HepG2 (cell line): ENCODE measurements around the gene ZNF554. TPM values are rescaled to one million over a fixed set of nuclear protein-coding genes. Genes with fewer than 3 reads are reported as not detected.

Experiments used
- ATAC-seq: fragments of 200-7000 bp; cut with Tn5 transposase; 3 replicates; pipeline ENCODE4 v1.9.1; 2020; ENCODE audit warnings: mild to moderate bottlenecking, moderate library complexity
- BruUV-seq: library from RNA; stranded (reverse); fragments of 400-500 nt; replicated peaks from 2 replicates; lab custom pipeline; 2021; lab: Mats Ljungman, UMichigan
- CTCF ChIA-PET: fragments of 300-600 bp; formaldehyde crosslinking; extraction: SDS; loops from one replicate; lab custom pipeline; 2021; ENCODE audit warnings: low total read pairs, inconsistent platforms, low intra/inter-chr PET ratio; lab: Yijun Ruan, JAX
- POLR2A ChIA-PET: fragments of 350-600 bp; sonication (Branson Sonifier 250); formaldehyde crosslinking; loops from one replicate; lab custom pipeline; 2020; ENCODE audit warnings: antibody characterized with exemption, inconsistent platforms; lab: Yijun Ruan, JAX
- DNase-seq: peaks from one replicate; pipeline ENCODE4 v3.0.0-alpha.2; 2015; ENCODE audit warnings: low spot score
- FAIRE-seq: peaks from 3 replicates; lab custom pipeline; 2011; peaks lifted over from hg19 to GRCh38; lab: Jason Lieb, UNC
- H2AFZ ChIP-seq: one replicate; pipeline ENCODE4 v1.6.1; 2011; ENCODE audit warnings: low read length, inconsistent platforms
- H3K27ac ChIP-seq: fragments of 300-600 bp; 3 replicates; pipeline ENCODE4 v1.8.0; 2011; ENCODE audit warnings: mixed run types, mild to moderate bottlenecking, mixed read lengths, low read length, inconsistent platforms; ENCODE audit not compliant: insufficient read depth; ENCODE audit errors: extremely low read length
- H3K27me3 ChIP-seq, 2 experiments: fragments of 200-600 bp in 1 of 2; 2 replicates in 1 of 2; 3 replicates in 1 of 2; pipeline versions ENCODE4 v1.6.0 to v1.8.0; 2011; ENCODE audit warnings: low read length in 2 of 2, mild to moderate bottlenecking in 2 of 2, moderate library complexity in 2 of 2, inconsistent platforms in 1 of 2; ENCODE audit not compliant: insufficient read depth in 2 of 2, control insufficient read depth in 1 of 2
- H3K36me3 ChIP-seq, 2 experiments: fragments of 200-600 bp in 1 of 2; replicated peaks in 1 of 2; 2 replicates in 1 of 2; 3 replicates in 1 of 2; pipeline versions ENCODE4 v1.5.1 to v1.8.0; 2011; ENCODE audit warnings: low read length in 2 of 2, inconsistent platforms in 1 of 2; ENCODE audit not compliant: insufficient read depth in 2 of 2, control insufficient read depth in 1 of 2
- H3K4me1 ChIP-seq: 2 replicates; pipeline ENCODE4 v1.5.1; 2012; ENCODE audit warnings: low read length, inconsistent platforms; ENCODE audit not compliant: insufficient read depth
- H3K4me2 ChIP-seq: 2 replicates; pipeline ENCODE4 v1.6.0; 2011; ENCODE audit warnings: low read depth, low read length, inconsistent platforms
- H3K4me3 ChIP-seq, 3 experiments: fragments of 200-600 bp in 1 of 3; sonication (generic), shearing (Covaris generic) in 1 of 3; replicated peaks in 1 of 3; 2 replicates each; pipeline ENCODE4 v1.5.1; 2011 to 2016; ENCODE audit warnings: low read length in 3 of 3, inconsistent platforms in 2 of 3, low read depth in 2 of 3, mild to moderate bottlenecking in 2 of 3, control low read depth in 1 of 3, mixed read lengths in 1 of 3; ENCODE audit not compliant: insufficient read depth in 1 of 3
- H3K79me2 ChIP-seq: one replicate; pipeline ENCODE4 v1.6.1; 2011; ENCODE audit warnings: low read length, inconsistent platforms; ENCODE audit not compliant: insufficient read depth
- H3K9ac ChIP-seq: 2 replicates; pipeline ENCODE4 v1.6.0; 2011; ENCODE audit warnings: mild to moderate bottlenecking, low read depth, low read length, inconsistent platforms; ENCODE audit not compliant: insufficient read depth
- H3K9me3 ChIP-seq: 2 replicates; pipeline ENCODE4 v1.5.1; 2012; ENCODE audit warnings: mild to moderate bottlenecking, low read length
- H4K20me1 ChIP-seq: 2 replicates; pipeline ENCODE4 v1.6.0; 2011; ENCODE audit warnings: inconsistent platforms, mild to moderate bottlenecking, low read length, moderate library complexity; ENCODE audit not compliant: insufficient read depth
- AKAP8 ChIP-seq: sonication (generic); formaldehyde crosslinking; IDR thresholded peaks from 2 replicates; pipeline ENCODE4 v1.5.1; 2020; ENCODE audit warnings: mild to moderate bottlenecking, missing genetic modification reagents
- CBX5 ChIP-seq: sonication (generic); formaldehyde crosslinking; IDR thresholded peaks from 2 replicates; pipeline ENCODE4 v1.4.0; 2020; ENCODE audit warnings: missing genetic modification reagents, borderline replicate concordance
- DMAP1 ChIP-seq: IDR thresholded peaks from 2 replicates; pipeline ENCODE4 v1.6.1; 2016
- FOSL2 ChIP-seq: sonication (generic); formaldehyde crosslinking; IDR thresholded peaks from 2 replicates; pipeline ENCODE4 v1.4.0; 2020; ENCODE audit warnings: missing genetic modification reagents
- HDAC6 ChIP-seq: fragments of 200-600 bp; sonication (generic); IDR thresholded peaks from 2 replicates; pipeline ENCODE4 v1.7.0; 2017; ENCODE audit warnings: mild to moderate bottlenecking, antibody characterized with exemption, low read length, low read depth
- KLF16 ChIP-seq, 2 experiments: sonication (generic) in 1 of 2; formaldehyde crosslinking in 1 of 2; IDR thresholded peaks; 2 replicates each; pipeline versions ENCODE4 v1.6.1 to v1.8.0; 2016 to 2023; ENCODE audit warnings: missing genetic modification reagents in 2 of 2, missing compliant biosample characterization in 1 of 2
- MXI1 ChIP-seq: IDR thresholded peaks from 3 replicates; pipeline ENCODE4 v1.6.1; 2012; ENCODE audit warnings: low read depth, low read length, inconsistent platforms, borderline replicate concordance
- NFYC ChIP-seq: IDR thresholded peaks from 2 replicates; pipeline ENCODE4 v1.6.1; 2016; ENCODE audit warnings: missing genetic modification reagents, missing compliant biosample characterization
- POLR2G ChIP-seq: fragments of 200-400 bp; formaldehyde crosslinking; IDR thresholded peaks from 2 replicates; pipeline ENCODE4 v1.6.1; 2018; ENCODE audit warnings: mild to moderate bottlenecking, low read depth, low read length, moderate library complexity
- SIN3A ChIP-seq: IDR thresholded peaks from 2 replicates; pipeline ENCODE4 v1.6.1; 2011; ENCODE audit warnings: low read depth, mild to moderate bottlenecking, control low read depth, low read length, borderline replicate concordance
- YEATS2 ChIP-seq: sonication (generic); formaldehyde crosslinking; IDR thresholded peaks from 2 replicates; pipeline ENCODE4 v1.4.0; 2020; ENCODE audit warnings: missing genetic modification reagents, borderline replicate concordance
- ZFY ChIP-seq: sonication (generic); formaldehyde crosslinking; IDR thresholded peaks from 2 replicates; pipeline ENCODE4 v1.4.0; 2020; ENCODE audit warnings: missing genetic modification reagents
- ZNF607 ChIP-seq: sonication (generic); formaldehyde crosslinking; IDR thresholded peaks from 2 replicates; pipeline ENCODE4 v1.5.1; 2020; ENCODE audit warnings: missing genetic modification reagents, mild to moderate bottlenecking, borderline replicate concordance
- ZNF772 ChIP-seq: sonication (generic); formaldehyde crosslinking; IDR thresholded peaks from 2 replicates; pipeline ENCODE4 v1.5.0; 2020; ENCODE audit warnings: mild to moderate bottlenecking, missing genetic modification reagents
- WGBS: methylation state at CpG from one replicate; pipeline ENCODE4 v1.1.6; 2017; ENCODE audit warnings: low lambda C conversion rate; 5-methylcytosine and 5-hydroxymethylcytosine counted together
- in situ Hi-C: cut with HindIII; loops from 2 replicates; pipeline ENCODE4 v1.10.0; 2017; ENCODE audit warnings: low pct_unique_long_range_greater_than_20kb; ENCODE audit not compliant: extremely low pct_ligation_motif_present
- intact Hi-C: fragments of 100-400 bp; cut with micrococcal nuclease; formaldehyde crosslinking; loops from one replicate; pipeline ENCODE4 v1.10.0; 2022; ENCODE audit not compliant: unreplicated experiment
- polyA plus RNA-seq, 8 experiments: library from polyadenylated mRNA; depleted of rRNA in 3 of 8; stranded (reverse) in 7 of 8; unstranded in 1 of 8; fragments of >200 nt; fragmentation: Illumina TruSeq in 4 of 8; extraction: Trizol in 4 of 8; gene quantifications; 2 replicates each; pipeline versions ENCODE4 v1.2.1 to v1.2.3, GENCODE V29; 2011 to 2016; ENCODE audit warnings: low read depth in 4 of 8, missing spikeins in 1 of 8, mixed read lengths in 1 of 8; ENCODE audit not compliant: insufficient read depth in 1 of 8
- total RNA-seq, 5 experiments: library from RNA; depleted of rRNA; stranded (reverse); fragments of >200 nt; fragmentation: Illumina TruSeq; extraction: Trizol; gene quantifications; 2 replicates each; pipeline ENCODE4 v1.2.3, GENCODE V29; 2016; ENCODE audit warnings: low read depth in 1 of 5
- TF ChIP-seq, protein P1 (sequence below): sonication (generic); formaldehyde crosslinking; IDR thresholded peaks from 2 replicates; pipeline ENCODE4 v1.8.1; 2022; ENCODE audit warnings: low read depth, mild to moderate bottlenecking, missing genetic modification reagents

The ZNF554 gene
- total and polyA plus RNA-seq, 2 of the 13 experiments (the other 11 are each of a cell fraction or from before 2014, with no cell fraction given), result 2.2 to 2.7 TPM

GRCh38 chr19:2867025-2867991 is 47.6 kb downstream of the ZNF554 start, which contains the start of gene ZNF556:
Gene ZNF556, plus strand, starts transcription at chr19:2867335. Its CDS starts 87 bp downstream, at chr19:2867422.
- ChIA-PET POLR2A (interaction anchor here (0.5 to 3.1 kb wide), 35 partner anchors 9 to 1374 kb away, joined by 3 to 49 read pairs (median 6); partner anchors contain the start of genes GADD45B, SGTA, THOP1 and ZNF554), CTCF (no interaction called here)
- Histone ChIP-seq H4K20me1 (peaks cover 2% of the 10 kb centered on the region; the same call in 1 of the 2 replicates), H3K4me3 (peak within 1 kb of the TSS; percentile 72 to 94 (median 80)), H3K36me3 (no peaks in the 10 kb centered on the region), H3K4me1 (peaks cover 41% of the 10 kb centered on the region), H3K9ac (peak within 1 kb of the TSS; percentile 88), H3K4me2 (peak within 1 kb of the TSS; percentile 93), H2AFZ (no peak within 1 kb of the TSS), H3K27ac (peak within 1 kb of the TSS; percentile 90), H3K9me3 (no peaks in the 10 kb centered on the region), H3K27me3 (no peaks in the 10 kb centered on the region), H3K79me2 (peaks cover 25% of the 10 kb centered on the region)
- ATAC-seq, result peak; percentile 96
- BruUV-seq, result TSS peak; percentile 83
- intact Hi-C loops, result loop anchor here (1.0 to 2.0 kb wide), 2 partner anchors 49 to 84 kb away; partner anchors contain the start of genes SGTA and ZNF554
- in situ Hi-C loops, result no loop called here
- FAIRE-seq, result peak; percentile 100
- WGBS, result 1% methylated on average over 19 of the region's 36 CpGs
- peak; percentile 100 for DNase-seq
- TF ChIP-seq AKAP8 (CRISPR knock-in tag) (0 out of 2 replicates have a peak, but pooled peaks have one; percentile 29), NFYC (CRISPR knock-in tag) (peak; percentile 96), KLF16 (CRISPR knock-in tag; IDR thresholded peaks at IDR 0.05) (0 out of 4 replicates have a peak, but pooled peaks of 1 of the 2 experiments have one; percentile 57), POLR2G (peak; percentile 98), CBX5 (CRISPR knock-in tag) (0 out of 2 replicates have a peak, but pooled peaks have one; percentile 28), FOSL2 (CRISPR knock-in tag) (peak; percentile 40), SIN3A (peak; percentile 92; the same call in 1 of the 2 replicates), ZNF772 (0 out of 2 replicates have a peak, but pooled peaks have one; percentile 37), YEATS2 (CRISPR knock-in tag) (0 out of 2 replicates have a peak, but pooled peaks have one; percentile 58), ZFY (CRISPR knock-in tag) (peak; percentile 88), HDAC6 (no peak), ZNF607 (CRISPR knock-in tag) (0 out of 2 replicates have a peak, but pooled peaks have one; percentile 13), MXI1 (peak; percentile 93; the same call in 2 of the 3 replicates), DMAP1 (CRISPR knock-in tag) (peak; percentile 94)
- TF ChIP-seq, protein P1, sequence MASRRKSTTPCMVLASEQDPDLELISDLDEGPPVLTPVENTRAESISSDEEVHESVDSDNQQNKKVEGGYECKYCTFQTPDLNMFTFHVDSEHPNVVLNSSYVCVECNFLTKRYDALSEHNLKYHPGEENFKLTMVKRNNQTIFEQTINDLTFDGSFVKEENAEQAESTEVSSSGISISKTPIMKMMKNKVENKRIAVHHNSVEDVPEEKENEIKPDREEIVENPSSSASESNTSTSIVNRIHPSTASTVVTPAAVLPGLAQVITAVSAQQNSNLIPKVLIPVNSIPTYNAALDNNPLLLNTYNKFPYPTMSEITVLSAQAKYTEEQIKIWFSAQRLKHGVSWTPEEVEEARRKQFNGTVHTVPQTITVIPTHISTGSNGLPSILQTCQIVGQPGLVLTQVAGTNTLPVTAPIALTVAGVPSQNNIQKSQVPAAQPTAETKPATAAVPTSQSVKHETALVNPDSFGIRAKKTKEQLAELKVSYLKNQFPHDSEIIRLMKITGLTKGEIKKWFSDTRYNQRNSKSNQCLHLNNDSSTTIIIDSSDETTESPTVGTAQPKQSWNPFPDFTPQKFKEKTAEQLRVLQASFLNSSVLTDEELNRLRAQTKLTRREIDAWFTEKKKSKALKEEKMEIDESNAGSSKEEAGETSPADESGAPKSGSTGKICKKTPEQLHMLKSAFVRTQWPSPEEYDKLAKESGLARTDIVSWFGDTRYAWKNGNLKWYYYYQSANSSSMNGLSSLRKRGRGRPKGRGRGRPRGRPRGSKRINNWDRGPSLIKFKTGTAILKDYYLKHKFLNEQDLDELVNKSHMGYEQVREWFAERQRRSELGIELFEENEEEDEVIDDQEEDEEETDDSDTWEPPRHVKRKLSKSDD, result no peak
